ENCODE measurements around the gene RPS3. TPM values are rescaled to one million over a fixed set of nuclear protein-coding genes. Genes with fewer than 3 reads are reported as not detected.

Gene RPS3
- total and polyA plus RNA-seq, 2 of the 13 experiments (the other 11 are each of a cell fraction or from before 2014, with no cell fraction given), result 2,143 to 3,616 TPM

DNA sequence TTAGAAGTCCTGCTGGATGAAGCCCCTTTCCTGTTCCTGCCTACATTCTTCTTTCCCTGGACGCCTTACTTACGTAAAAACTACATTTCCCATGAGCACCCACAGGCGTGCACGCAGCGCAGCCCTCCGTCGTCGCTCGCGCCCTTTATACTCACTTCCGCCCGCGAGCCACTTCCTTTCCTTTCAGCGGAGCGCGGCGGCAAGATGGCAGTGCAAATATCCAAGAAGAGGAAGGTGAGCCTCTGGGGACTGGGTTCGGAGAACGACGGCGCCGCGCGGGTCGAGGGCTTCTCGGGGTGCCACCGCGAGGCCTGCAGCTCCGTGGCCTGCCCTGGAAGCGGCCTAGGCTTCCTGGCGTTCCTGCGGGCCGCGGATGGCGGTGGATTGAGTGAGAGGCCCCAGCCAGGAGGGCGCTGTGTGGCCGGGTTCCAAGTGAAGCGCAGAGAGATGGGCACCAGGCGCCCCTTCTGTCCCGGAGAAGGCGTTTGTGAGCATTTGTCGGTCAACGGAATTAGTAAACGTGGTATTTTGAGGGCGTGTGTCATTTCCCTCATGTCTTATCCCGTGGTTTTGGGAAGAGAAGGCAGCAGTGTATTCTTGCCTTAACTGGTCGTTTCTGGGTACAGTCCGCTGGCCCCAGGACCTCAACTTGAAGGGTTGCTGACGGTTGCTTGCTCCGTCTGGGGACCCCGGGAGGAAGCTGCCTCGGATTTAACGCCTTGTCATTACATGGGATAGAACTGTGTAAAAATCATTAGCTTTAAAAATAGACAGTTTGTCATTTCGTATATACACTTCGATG, at the start of gene RPS3 (continued):
- TF ChIP-seq ZSCAN12 (CRISPR knock-in tag; IDR thresholded peaks at IDR 0.05) (no peak), EEA1 (CRISPR knock-in tag; IDR thresholded peaks at IDR 0.05; ENCODE audit: borderline replicate concordance) (no peak), U2AF1 (optimal IDR thresholded peaks at IDR 0.05; ENCODE audit: low read depth, low read length) (peak; percentile 96), KAT7 (CRISPR knock-in tag; IDR thresholded peaks at IDR 0.05; ENCODE audit: borderline replicate concordance) (peak; percentile 99), RAD51 (IDR thresholded peaks at IDR 0.05; ENCODE audit: borderline replicate concordance) (no peak), ZMYM3 (CRISPR knock-in tag; IDR thresholded peaks at IDR 0.05) (peak; percentile 29; the same call in 1 of the 2 replicates), RAD21 (CRISPR knock-in tag; IDR thresholded peaks at IDR 0.05) (peak; percentile 45), ZNF737 (CRISPR knock-in tag; IDR thresholded peaks at IDR 0.05; ENCODE audit: borderline replicate concordance) (peak; percentile 77; the same call in 1 of the 2 replicates), HMGA1 (CRISPR knock-in tag; conservative IDR thresholded peaks at IDR 0.05) (no peak), BORCS8-MEF2B (CRISPR knock-in tag; IDR thresholded peaks at IDR 0.05) (peak; percentile 93)
- TF ChIP-seq, protein P1, sequence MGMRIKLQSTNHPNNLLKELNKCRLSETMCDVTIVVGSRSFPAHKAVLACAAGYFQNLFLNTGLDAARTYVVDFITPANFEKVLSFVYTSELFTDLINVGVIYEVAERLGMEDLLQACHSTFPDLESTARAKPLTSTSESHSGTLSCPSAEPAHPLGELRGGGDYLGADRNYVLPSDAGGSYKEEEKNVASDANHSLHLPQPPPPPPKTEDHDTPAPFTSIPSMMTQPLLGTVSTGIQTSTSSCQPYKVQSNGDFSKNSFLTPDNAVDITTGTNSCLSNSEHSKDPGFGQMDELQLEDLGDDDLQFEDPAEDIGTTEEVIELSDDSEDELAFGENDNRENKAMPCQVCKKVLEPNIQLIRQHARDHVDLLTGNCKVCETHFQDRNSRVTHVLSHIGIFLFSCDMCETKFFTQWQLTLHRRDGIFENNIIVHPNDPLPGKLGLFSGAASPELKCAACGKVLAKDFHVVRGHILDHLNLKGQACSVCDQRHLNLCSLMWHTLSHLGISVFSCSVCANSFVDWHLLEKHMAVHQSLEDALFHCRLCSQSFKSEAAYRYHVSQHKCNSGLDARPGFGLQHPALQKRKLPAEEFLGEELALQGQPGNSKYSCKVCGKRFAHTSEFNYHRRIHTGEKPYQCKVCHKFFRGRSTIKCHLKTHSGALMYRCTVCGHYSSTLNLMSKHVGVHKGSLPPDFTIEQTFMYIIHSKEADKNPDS (CRISPR knock-in tag; IDR thresholded peaks at IDR 0.05), result no peak
- TF ChIP-seq, protein P2, sequence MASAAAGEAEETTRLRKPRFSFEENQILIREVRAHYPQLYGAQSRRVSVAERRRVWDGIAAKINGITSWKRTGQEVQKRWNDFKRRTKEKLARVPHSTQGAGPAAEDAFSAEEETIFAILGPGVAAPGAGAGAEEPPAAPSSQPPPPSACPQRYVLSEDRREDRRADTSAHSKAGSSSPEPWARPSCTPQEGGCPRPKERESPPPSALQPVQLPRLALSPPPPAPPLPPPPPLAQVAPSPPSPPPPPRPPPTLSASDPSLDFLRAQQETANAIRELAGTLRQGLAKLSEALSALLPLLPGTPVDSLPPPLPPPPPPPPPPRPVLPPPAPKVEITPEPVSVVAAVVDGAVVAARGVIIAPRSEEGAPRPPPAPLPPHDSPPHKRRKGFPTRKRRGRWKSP (CRISPR knock-in tag; IDR thresholded peaks at IDR 0.05), result peak; percentile 94
- TF ChIP-seq, protein P3, sequence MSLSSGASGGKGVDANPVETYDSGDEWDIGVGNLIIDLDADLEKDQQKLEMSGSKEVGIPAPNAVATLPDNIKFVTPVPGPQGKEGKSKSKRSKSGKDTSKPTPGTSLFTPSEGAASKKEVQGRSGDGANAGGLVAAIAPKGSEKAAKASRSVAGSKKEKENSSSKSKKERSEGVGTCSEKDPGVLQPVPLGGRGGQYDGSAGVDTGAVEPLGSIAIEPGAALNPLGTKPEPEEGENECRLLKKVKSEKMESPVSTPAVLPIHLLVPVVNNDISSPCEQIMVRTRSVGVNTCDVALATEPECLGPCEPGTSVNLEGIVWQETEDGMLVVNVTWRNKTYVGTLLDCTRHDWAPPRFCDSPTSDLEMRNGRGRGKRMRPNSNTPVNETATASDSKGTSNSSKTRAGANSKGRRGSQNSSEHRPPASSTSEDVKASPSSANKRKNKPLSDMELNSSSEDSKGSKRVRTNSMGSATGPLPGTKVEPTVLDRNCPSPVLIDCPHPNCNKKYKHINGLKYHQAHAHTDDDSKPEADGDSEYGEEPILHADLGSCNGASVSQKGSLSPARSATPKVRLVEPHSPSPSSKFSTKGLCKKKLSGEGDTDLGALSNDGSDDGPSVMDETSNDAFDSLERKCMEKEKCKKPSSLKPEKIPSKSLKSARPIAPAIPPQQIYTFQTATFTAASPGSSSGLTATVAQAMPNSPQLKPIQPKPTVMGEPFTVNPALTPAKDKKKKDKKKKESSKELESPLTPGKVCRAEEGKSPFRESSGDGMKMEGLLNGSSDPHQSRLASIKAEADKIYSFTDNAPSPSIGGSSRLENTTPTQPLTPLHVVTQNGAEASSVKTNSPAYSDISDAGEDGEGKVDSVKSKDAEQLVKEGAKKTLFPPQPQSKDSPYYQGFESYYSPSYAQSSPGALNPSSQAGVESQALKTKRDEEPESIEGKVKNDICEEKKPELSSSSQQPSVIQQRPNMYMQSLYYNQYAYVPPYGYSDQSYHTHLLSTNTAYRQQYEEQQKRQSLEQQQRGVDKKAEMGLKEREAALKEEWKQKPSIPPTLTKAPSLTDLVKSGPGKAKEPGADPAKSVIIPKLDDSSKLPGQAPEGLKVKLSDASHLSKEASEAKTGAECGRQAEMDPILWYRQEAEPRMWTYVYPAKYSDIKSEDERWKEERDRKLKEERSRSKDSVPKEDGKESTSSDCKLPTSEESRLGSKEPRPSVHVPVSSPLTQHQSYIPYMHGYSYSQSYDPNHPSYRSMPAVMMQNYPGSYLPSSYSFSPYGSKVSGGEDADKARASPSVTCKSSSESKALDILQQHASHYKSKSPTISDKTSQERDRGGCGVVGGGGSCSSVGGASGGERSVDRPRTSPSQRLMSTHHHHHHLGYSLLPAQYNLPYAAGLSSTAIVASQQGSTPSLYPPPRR (CRISPR knock-in tag; IDR thresholded peaks at IDR 0.05; ENCODE audit: borderline replicate concordance), result peak; percentile 70; the same call in 1 of the 2 replicates
- TF ChIP-seq, protein P4, sequence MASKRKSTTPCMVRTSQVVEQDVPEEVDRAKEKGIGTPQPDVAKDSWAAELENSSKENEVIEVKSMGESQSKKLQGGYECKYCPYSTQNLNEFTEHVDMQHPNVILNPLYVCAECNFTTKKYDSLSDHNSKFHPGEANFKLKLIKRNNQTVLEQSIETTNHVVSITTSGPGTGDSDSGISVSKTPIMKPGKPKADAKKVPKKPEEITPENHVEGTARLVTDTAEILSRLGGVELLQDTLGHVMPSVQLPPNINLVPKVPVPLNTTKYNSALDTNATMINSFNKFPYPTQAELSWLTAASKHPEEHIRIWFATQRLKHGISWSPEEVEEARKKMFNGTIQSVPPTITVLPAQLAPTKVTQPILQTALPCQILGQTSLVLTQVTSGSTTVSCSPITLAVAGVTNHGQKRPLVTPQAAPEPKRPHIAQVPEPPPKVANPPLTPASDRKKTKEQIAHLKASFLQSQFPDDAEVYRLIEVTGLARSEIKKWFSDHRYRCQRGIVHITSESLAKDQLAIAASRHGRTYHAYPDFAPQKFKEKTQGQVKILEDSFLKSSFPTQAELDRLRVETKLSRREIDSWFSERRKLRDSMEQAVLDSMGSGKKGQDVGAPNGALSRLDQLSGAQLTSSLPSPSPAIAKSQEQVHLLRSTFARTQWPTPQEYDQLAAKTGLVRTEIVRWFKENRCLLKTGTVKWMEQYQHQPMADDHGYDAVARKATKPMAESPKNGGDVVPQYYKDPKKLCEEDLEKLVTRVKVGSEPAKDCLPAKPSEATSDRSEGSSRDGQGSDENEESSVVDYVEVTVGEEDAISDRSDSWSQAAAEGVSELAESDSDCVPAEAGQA (IDR thresholded peaks at IDR 0.05; ENCODE audit: low read depth), result peak; percentile 95
- TF ChIP-seq, protein P4 (CRISPR knock-in tag; IDR thresholded peaks at IDR 0.05; ENCODE audit: borderline replicate concordance), result peak; percentile 43; the same call in 1 of the 2 replicates

Data from HepG2 (cell line).